Central memory CD8-positive, alpha-beta T cell (primary cell): Measurements from ENCODE around the gene PHC3.

ENCODE experiments used
- ATAC-seq: fragments of 150-1000 bp; cut with Tn5 transposase; replicated peaks from 2 replicates; pipeline ENCODE4 v1.10.0; 2022; ENCODE audit warnings: mild to moderate bottlenecking, moderate FRiP score, moderate number of reproducible peaks; ENCODE audit not compliant: poor library complexity, severe bottlenecking; ENCODE audit errors: extremely low read depth
- DNase-seq, 2 donors: peaks; one replicate each; pipeline ENCODE4 v3.0.0; 2021; ENCODE audit warnings: low spot score in 2 of 2
- H3K27ac Mint-ChIP-seq: one replicate; pipeline ENCODE4 v1.8.0; 2022; ENCODE audit warnings: low read depth, mild to moderate bottlenecking, moderate library complexity, mixed read lengths
- H3K27me3 Mint-ChIP-seq: one replicate; pipeline ENCODE4 v1.8.0; 2022; ENCODE audit warnings: mixed read lengths
- H3K36me3 Mint-ChIP-seq: one replicate; pipeline ENCODE4 v1.8.0; 2022; ENCODE audit warnings: mild to moderate bottlenecking, moderate library complexity, mixed read lengths; ENCODE audit not compliant: insufficient read depth
- H3K4me1 Mint-ChIP-seq: one replicate; pipeline ENCODE4 v1.8.0; 2022; ENCODE audit warnings: mixed read lengths
- H3K4me3 Mint-ChIP-seq: one replicate; pipeline ENCODE4 v1.8.0; 2022; ENCODE audit warnings: mild to moderate bottlenecking, moderate library complexity, mixed read lengths
- H3K9me3 Mint-ChIP-seq: one replicate; pipeline ENCODE4 v1.8.0; 2022; ENCODE audit warnings: mixed read lengths

The PHC3 gene, protein sequence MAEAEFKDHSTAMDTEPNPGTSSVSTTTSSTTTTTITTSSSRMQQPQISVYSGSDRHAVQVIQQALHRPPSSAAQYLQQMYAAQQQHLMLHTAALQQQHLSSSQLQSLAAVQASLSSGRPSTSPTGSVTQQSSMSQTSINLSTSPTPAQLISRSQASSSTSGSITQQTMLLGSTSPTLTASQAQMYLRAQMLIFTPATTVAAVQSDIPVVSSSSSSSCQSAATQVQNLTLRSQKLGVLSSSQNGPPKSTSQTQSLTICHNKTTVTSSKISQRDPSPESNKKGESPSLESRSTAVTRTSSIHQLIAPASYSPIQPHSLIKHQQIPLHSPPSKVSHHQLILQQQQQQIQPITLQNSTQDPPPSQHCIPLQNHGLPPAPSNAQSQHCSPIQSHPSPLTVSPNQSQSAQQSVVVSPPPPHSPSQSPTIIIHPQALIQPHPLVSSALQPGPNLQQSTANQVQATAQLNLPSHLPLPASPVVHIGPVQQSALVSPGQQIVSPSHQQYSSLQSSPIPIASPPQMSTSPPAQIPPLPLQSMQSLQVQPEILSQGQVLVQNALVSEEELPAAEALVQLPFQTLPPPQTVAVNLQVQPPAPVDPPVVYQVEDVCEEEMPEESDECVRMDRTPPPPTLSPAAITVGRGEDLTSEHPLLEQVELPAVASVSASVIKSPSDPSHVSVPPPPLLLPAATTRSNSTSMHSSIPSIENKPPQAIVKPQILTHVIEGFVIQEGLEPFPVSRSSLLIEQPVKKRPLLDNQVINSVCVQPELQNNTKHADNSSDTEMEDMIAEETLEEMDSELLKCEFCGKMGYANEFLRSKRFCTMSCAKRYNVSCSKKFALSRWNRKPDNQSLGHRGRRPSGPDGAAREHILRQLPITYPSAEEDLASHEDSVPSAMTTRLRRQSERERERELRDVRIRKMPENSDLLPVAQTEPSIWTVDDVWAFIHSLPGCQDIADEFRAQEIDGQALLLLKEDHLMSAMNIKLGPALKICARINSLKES

DNA sequence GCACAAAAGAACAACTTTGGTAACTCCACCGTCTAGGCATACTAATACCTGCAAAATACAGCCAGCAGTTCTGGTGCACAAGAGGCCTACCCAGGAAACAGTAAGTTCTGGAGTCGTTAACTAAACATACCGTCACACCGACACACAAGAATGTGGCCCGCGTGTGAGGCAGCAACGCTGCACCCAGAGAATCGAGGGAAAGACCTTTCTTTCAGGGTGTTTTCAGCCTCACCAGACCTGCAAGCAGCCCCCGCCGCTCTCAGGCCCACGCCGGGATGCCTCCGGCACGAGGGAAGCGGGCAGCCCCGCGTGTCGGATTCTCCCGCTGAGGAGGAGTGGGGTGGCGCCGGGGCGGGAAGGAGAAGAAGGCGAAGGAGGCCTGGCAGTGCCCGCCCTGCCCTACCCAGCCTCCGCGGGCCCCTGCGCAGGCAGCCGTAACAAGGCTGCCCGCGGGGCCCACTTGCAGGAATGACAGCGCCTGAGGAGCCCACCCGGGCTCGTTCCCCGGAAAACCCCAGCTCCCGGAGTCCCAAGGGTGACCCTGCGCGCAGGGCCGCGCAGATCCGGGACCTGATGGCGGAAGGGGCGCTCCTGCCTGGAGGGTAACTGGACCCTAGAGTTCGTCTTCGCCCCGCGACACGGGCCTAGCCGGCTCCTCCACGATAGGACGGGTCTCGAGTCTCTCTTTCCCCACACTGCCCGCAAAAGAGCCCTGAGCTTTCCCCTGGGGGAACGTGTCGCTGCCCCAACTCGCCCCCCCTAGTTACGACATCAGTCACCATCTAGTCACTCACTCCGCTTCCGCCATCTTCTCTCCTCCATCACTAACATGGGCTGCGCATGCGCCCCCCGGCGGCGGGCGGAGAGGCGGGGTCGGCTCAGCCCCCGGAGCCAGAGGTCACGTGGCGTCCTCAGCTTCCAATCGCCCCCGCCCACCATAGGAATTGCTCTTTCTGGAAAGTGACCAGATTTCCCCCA lies at the start of gene PHC3:
TSS of gene PHC3 (minus strand) at position 826 of the 978 bp plus-strand sequence. CDS start at position 808, 18 bp downstream.
- no peaks in the 10 kb centered on the region for H3K27me3 Mint-ChIP-seq

DNA sequence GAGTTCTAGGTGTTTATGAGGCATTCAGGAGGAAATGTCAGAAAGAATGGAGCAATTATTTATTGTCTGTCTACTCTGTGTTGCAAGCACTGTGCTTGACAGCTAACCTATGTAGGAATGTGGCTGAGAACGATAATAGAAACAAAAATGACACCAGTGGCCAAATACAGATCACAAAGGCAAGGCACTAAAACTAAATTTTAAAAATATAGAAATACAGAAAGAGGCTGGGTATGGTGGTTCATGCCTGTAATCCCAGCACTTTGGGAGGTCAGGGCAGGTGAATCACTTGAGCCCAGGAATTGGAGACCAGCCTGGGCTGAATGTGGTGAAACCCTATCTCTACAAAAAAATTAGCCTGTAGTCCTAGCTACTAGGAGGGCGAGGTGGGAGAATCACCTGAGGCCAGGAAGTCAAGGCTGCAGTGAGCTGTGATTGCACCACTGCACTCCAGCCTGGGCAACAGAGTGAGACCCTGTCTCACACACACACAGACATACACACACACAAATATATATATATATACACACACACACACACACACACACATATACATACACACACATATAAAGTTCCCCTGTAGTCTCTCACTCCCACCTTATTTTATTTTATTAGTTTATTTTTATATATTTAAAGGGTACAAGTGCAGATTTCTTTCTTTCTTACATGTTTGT lies 46.7 kb upstream of the PHC3 start:
- DNase-seq (no peak), ATAC-seq (no peak)
- H3K4me3 Mint-ChIP-seq, result no peak overlapping the region
- H3K27ac Mint-ChIP-seq, result peak overlapping the region; percentile 7
- no peaks in the 10 kb centered on the region for H3K36me3 Mint-ChIP-seq
- no peaks in the 10 kb centered on the region for H3K9me3 Mint-ChIP-seq
- no peaks in the 10 kb centered on the region for H3K27me3 Mint-ChIP-seq
- H3K4me1 Mint-ChIP-seq, result peaks cover 32% of the 10 kb centered on the region

More for the DNA sequence above, at the start of gene PHC3:
- Mint-ChIP-seq H3K4me3 (peak within 1 kb of the TSS; percentile 97), H3K4me1 (peaks cover 34% of the 10 kb centered on the region), H3K27ac (peak within 1 kb of the TSS; percentile 98), H3K36me3 (peaks cover 40% of the 10 kb centered on the region), H3K9me3 (no peaks in the 10 kb centered on the region)
- DNase-seq (peak; percentile 81 to 84), ATAC-seq (peak; percentile 67)

DNA sequence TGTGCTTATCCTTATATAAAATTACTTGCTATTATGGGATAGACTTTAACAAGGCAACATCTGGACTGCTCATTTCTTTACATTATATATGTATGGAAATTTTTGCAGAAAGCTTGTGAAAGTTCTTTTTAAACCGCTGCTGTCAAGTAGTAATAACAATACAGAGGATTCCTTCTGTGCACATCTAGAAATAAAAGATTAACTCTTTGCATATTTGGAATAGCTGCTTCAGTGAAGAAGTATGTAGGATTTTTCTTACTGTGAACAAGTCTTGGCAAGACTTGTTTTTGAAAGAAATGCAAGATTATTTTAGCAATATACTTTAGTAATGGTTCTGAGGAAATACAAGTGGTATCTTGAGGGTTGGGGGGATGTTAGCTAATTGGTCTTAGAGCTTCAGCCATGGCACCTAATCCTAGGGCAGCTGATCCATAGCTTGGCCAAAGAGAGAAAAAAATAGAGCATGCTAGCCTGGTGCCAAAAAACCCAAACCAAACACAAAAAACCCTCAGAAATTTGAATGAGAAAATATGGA lies 45.0 kb upstream of the PHC3 start:
- no peaks in the 10 kb centered on the region for H3K27me3 Mint-ChIP-seq
- H3K36me3 Mint-ChIP-seq, result peaks cover 5% of the 10 kb centered on the region
- no peak for DNase-seq
- H3K4me3 Mint-ChIP-seq, result no peak overlapping the region
- no peaks in the 10 kb centered on the region for H3K9me3 Mint-ChIP-seq
- no peak for ATAC-seq
- peaks cover 36% of the 10 kb centered on the region for H3K4me1 Mint-ChIP-seq
- peak overlapping the region; percentile 5 for H3K27ac Mint-ChIP-seq

DNA sequence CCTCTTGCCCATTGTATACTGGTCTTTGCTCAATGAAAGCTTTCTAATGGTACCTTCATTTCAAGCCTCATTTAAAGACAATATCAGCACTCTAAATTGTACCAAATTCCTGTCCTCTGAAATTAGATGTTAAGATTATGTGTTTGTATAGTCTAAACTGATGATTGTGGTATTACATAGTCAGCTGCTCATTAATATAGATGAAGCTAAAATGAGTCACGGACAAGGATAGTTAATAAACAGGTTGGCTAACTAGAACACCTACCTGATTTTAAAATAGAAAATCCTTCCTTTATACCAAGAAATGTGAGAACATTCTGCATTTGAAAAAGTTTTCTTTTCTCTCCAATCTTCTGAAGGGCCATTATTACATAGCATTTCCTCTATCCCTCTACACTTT lies 43.6 kb upstream of the PHC3 start:
- Mint-ChIP-seq H3K4me3 (no peak overlapping the region), H3K27ac (no peak overlapping the region), H3K36me3 (peaks cover 5% of the 10 kb centered on the region), H3K4me1 (peaks cover 36% of the 10 kb centered on the region), H3K27me3 (no peaks in the 10 kb centered on the region), H3K9me3 (no peaks in the 10 kb centered on the region)
- DNase-seq, result no peak
- no peak for ATAC-seq

DNA sequence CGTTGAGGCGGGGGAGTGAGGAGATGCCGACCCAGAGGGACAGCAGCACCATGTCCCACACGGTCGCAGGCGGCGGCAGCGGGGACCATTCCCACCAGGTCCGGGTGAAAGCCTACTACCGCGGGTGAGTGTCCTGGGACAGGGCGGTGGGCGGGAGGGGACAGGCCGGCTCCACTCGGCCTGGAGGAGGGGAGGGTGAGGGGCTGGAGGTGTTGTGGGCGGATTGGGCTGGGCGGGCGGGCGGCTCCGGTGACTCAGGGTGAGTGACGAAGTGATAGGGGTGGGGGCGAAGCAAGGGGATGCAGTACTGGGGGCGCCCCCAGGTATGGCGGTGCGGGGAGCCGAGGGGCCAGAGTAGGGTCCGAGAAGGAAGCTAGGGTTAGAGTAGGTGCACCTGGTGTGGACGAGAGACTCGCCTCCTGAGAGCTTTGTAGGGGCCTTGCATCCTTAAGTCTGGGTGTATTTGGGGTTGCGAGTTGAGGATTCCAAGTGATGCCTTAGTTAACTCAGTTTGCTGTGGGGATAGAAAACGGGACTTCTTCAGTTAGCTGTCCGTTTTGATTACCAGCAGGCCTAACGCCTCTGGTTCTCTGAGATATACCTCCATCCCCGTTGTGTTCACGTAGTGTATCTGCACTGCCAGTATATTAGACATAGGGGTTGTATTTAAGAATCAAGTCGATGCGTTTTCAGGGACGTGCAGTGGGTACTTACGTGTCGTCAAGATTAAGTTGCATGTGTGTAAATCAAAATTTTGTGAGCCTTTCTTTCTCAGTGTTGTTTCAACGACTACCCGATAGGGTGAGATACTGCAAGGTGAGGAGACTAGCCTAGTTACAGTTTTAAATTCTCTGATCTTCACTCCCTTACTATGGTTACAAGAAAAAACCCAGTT lies 41.4 kb upstream of the PHC3 start:
- Mint-ChIP-seq H3K9me3 (no peaks in the 10 kb centered on the region), H3K36me3 (peaks cover 5% of the 10 kb centered on the region), H3K27me3 (no peaks in the 10 kb centered on the region), H3K4me1 (peaks cover 35% of the 10 kb centered on the region), H3K27ac (peak overlapping the region; percentile 89), H3K4me3 (peak overlapping the region; percentile 91)
- ATAC-seq (peak; percentile 48), DNase-seq (peak; percentile 12 to 14)

DNA sequence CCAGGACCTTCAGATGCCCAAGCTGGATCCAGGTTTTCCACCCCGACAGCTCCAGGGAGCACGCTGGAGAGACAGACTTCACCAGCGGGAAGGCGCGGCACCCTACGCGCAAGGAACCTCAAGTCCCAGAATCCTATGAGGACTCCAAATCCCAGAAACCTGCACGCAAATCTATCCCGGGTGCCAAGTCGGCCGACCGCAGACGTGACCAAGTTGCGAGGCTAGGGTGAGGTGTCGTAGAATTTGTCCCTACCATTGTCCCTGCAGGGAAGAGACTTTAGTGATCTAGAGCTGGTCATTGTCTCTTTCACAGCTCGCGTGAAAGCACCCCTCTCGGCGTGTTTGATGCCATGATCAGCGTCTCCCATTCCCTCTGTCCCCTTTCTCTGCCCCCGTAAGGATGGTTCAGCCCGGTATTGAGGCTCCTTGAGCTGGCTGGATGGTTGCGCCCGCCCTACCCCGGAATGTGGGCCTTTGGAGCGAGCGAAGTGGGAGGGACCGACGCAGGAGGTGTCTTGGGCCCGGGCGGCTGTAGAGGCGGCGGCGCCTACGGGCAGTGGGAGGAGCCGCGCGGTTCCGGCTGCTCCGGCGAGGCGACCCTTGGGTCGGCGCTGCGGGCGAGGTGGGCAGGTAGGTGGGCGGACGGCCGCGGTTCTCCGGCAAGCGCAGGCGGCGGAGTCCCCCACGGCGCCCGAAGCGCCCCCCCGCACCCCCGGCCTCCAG lies 40.6 kb upstream of the PHC3 start, which contains the start of gene PRKCI:
TSS of gene PRKCI (plus strand) at position 501 of the 723 bp plus-strand sequence. CDS start 246 bp downstream, outside the sequence.
- H3K36me3 Mint-ChIP-seq, result peaks cover 5% of the 10 kb centered on the region
- H3K27ac Mint-ChIP-seq, result peak within 1 kb of the TSS; percentile 89
- H3K27me3 Mint-ChIP-seq, result no peaks in the 10 kb centered on the region
- peak within 1 kb of the TSS; percentile 91 for H3K4me3 Mint-ChIP-seq
- DNase-seq (peak; percentile 60 to 68), ATAC-seq (peak; percentile 89)
- peaks cover 27% of the 10 kb centered on the region for H3K4me1 Mint-ChIP-seq
- no peaks in the 10 kb centered on the region for H3K9me3 Mint-ChIP-seq

DNA sequence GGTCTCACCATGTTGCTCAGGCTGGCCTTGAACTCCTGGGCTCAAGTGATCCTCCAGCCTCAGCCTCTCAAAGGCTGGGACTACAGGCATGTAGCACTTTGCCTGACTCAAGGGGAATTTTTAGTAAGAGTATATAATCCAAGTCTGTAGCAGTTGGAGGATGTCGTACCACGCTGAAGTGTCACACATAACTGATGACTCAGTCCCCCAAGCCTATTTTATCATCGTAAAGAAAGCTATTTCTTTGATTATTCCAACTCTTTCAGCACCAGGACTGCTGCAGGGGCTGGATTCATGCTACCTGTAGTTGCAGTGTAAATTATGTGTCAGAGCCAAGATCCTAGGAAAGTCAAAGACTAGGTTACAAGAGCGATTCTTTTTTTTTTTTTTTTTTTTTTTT lies 39.3 kb upstream of the PHC3 start:
- Mint-ChIP-seq H3K36me3 (peaks cover 5% of the 10 kb centered on the region), H3K4me3 (peak overlapping the region; percentile 41), H3K27ac (no peak overlapping the region), H3K4me1 (peaks cover 20% of the 10 kb centered on the region), H3K27me3 (no peaks in the 10 kb centered on the region), H3K9me3 (no peaks in the 10 kb centered on the region)
- ATAC-seq, result no peak
- no peak for DNase-seq

DNA sequence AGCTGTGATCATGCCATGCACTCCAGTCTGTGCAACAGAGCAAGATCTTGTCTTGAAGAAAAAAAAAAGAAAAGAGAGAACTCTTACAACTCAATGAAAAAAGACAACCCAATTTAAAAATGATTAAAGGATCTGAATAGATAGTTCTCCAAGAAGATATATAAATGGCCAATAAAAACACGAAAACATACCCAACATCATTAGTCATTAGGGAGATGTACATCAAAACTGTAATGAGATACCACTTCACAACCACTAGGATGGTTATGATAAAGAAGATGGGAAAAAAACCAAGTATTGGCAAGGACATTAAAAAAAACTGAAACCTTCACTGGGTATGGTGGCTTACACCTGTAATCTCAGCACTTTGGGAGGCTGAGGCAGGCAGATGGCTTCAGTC lies 38.3 kb upstream of the PHC3 start:
- no peak for ATAC-seq
- Mint-ChIP-seq H3K36me3 (peaks cover 5% of the 10 kb centered on the region), H3K27me3 (no peaks in the 10 kb centered on the region), H3K4me3 (no peak overlapping the region), H3K4me1 (peaks cover 15% of the 10 kb centered on the region), H3K9me3 (no peaks in the 10 kb centered on the region), H3K27ac (peak overlapping the region; percentile 19)
- no peak for DNase-seq

DNA sequence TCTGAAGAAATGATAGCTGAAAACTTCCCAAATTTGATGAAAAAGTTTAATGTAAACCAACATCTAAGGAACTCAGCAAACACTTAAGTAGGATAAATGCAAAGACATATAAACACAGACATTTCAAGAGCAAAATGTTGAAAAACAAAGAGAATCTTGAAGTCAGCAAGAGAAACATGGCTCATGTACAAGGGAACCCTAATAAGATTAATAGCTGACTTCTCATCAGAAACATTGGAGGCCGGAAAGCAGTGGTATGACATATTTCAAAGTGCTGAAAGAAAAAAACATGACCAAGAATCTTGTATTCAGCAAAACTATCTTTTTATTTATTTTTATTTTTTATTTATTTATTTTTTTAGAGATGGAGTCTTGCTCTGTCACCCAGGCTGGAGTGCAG lies 30.1 kb upstream of the PHC3 start:
- H3K9me3 Mint-ChIP-seq, result no peaks in the 10 kb centered on the region
- ATAC-seq (no peak), DNase-seq (no peak)
- no peaks in the 10 kb centered on the region for H3K36me3 Mint-ChIP-seq
- H3K27ac Mint-ChIP-seq, result no peak overlapping the region
- H3K4me1 Mint-ChIP-seq, result no peaks in the 10 kb centered on the region
- H3K4me3 Mint-ChIP-seq, result no peak overlapping the region
- peaks cover 11% of the 10 kb centered on the region for H3K27me3 Mint-ChIP-seq

DNA sequence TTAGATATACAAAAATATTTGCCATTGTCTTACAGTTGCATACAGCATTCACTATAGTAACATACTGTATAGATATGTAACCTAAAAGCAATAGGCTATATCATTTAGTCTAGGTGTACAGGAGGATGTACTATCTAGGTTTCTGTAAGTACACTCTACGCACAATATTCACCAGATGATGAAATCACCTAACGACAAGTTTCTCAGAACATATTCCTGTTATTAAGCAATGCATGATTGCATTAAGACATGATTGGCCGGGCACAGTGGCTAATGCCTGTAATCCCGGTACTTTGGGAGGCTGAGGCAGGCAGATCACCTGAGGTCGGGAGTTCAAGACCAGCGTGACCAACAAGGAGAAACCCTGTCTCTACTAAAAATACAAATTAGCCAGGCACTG lies 26.2 kb upstream of the PHC3 start:
- Mint-ChIP-seq H3K4me1 (no peaks in the 10 kb centered on the region), H3K27ac (no peak overlapping the region), H3K4me3 (no peak overlapping the region), H3K9me3 (no peaks in the 10 kb centered on the region), H3K36me3 (no peaks in the 10 kb centered on the region), H3K27me3 (peaks cover 48% of the 10 kb centered on the region)
- DNase-seq, result no peak
- no peak for ATAC-seq
